Neural cell (in vitro differentiated cells): ENCODE data around the gene KRT2. TPM values are rescaled to one million over a fixed set of nuclear protein-coding genes. Genes with fewer than 3 reads are reported as not detected.

Experiments
- H2AFZ ChIP-seq: fragments of 200-600, 300-800 bp; sonication (generic), shearing (Covaris generic); 2 replicates; pipeline ENCODE4 v1.6.0; 2014; ENCODE audit warnings: low read depth, mild to moderate bottlenecking, antibody characterized with exemption, low read length, moderate library complexity
- H3F3A ChIP-seq: fragments of 200-600 bp; shearing (Covaris generic); 2 replicates; pipeline ENCODE4 v1.6.1; 2016; ENCODE audit warnings: mild to moderate bottlenecking, moderate library complexity, mixed read lengths, antibody characterized with exemption, low read length; ENCODE audit not compliant: insufficient read depth, poor library complexity, severe bottlenecking
- H3K27ac ChIP-seq: fragments of 200-600, 300-800 bp; sonication (generic), shearing (Covaris generic); 2 replicates; pipeline ENCODE4 v1.5.1; 2014; ENCODE audit warnings: mild to moderate bottlenecking, low read length, moderate library complexity
- H3K27me3 ChIP-seq: fragments of 300-800, 200-600 bp; sonication (generic), shearing (Covaris generic); 2 replicates; pipeline ENCODE4 v1.6.0; 2014; ENCODE audit warnings: mild to moderate bottlenecking, low read depth, low read length, moderate library complexity; ENCODE audit not compliant: insufficient read depth
- H3K36me3 ChIP-seq: fragments of 300-800, 200-600 bp; sonication (generic), shearing (Covaris generic); 2 replicates; pipeline ENCODE4 v1.5.1; 2014; ENCODE audit warnings: mild to moderate bottlenecking, antibody characterized with exemption, low read length, moderate library complexity; ENCODE audit not compliant: insufficient read depth
- H3K4me2 ChIP-seq: fragments of 300-800, 200-600 bp; sonication (generic), shearing (Covaris generic); 2 replicates; pipeline ENCODE4 v1.6.0; 2014; ENCODE audit warnings: mild to moderate bottlenecking, low read length
- H3K4me3 ChIP-seq: fragments of 300-800, 200-600 bp; sonication (generic), shearing (Covaris generic); 2 replicates; pipeline ENCODE4 v1.5.1; 2014; ENCODE audit warnings: mild to moderate bottlenecking, low read length, moderate library complexity
- H3K79me2 ChIP-seq: fragments of 200-600 bp; shearing (Covaris generic); replicated peaks from 2 replicates; pipeline ENCODE4 v1.6.0; 2014; ENCODE audit warnings: mild to moderate bottlenecking, low read length, moderate library complexity; ENCODE audit not compliant: insufficient read depth
- H3K9ac ChIP-seq: fragments of 300-800, 200-600 bp; sonication (generic), shearing (Covaris generic); 2 replicates; pipeline ENCODE4 v1.6.1; 2016; ENCODE audit warnings: mild to moderate bottlenecking, low read length, mixed read lengths
- H3K9me2 ChIP-seq: fragments of 200-600 bp; shearing (Covaris generic); 2 replicates; pipeline ENCODE4 v1.6.1; 2016; ENCODE audit warnings: mild to moderate bottlenecking, low read length, mixed read lengths; ENCODE audit not compliant: insufficient read depth
- H3K9me3 ChIP-seq: fragments of 200-600, 300-800 bp; sonication (generic), shearing (Covaris generic); 2 replicates; pipeline ENCODE4 v1.6.1; 2016; ENCODE audit warnings: mild to moderate bottlenecking, mixed run types, low read length, moderate library complexity, mixed read lengths
- H4K20me1 ChIP-seq: fragments of 200-600 bp; shearing (Covaris generic); 2 replicates; pipeline ENCODE4 v1.6.1; 2016; ENCODE audit warnings: mild to moderate bottlenecking, mixed run types; ENCODE audit not compliant: insufficient read depth
- CTCF ChIP-seq: fragments of 450-650 bp; IDR thresholded peaks from 2 replicates; pipeline ENCODE4 v1.5.1; 2014; ENCODE audit warnings: antibody characterized with exemption, mild to moderate bottlenecking, moderate library complexity; ENCODE audit not compliant: poor library complexity, severe bottlenecking
- EP300 ChIP-seq: fragments of 450-650 bp; conservative IDR thresholded peaks from 2 replicates; pipeline ENCODE4 v1.6.1; 2014; ENCODE audit warnings: antibody characterized with exemption, mild to moderate bottlenecking, moderate library complexity; ENCODE audit not compliant: poor library complexity, severe bottlenecking
- EZH2 ChIP-seq: fragments of 200-600, 300-800 bp; shearing (Covaris generic), sonication (generic); IDR thresholded peaks from 2 replicates; pipeline ENCODE4 v1.6.1; 2014; ENCODE audit warnings: antibody characterized with exemption, low read length, borderline replicate concordance, mild to moderate bottlenecking; ENCODE audit not compliant: insufficient read depth, poor library complexity, severe bottlenecking
- MXI1 ChIP-seq: fragments of 450-650 bp; conservative IDR thresholded peaks from 2 replicates; pipeline ENCODE4 v1.6.1; 2014; ENCODE audit warnings: antibody characterized with exemption, mild to moderate bottlenecking; ENCODE audit not compliant: poor library complexity, severe bottlenecking
- POLR2AphosphoS5 ChIP-seq: IDR thresholded peaks from 2 replicates; pipeline ENCODE4 v1.6.1; 2012
- RAD21 ChIP-seq: fragments of 450-650 bp; conservative IDR thresholded peaks from 2 replicates; pipeline ENCODE4 v1.6.1; 2014; ENCODE audit warnings: antibody characterized with exemption, mild to moderate bottlenecking, moderate library complexity
- REST ChIP-seq: IDR thresholded peaks from 2 replicates; pipeline ENCODE4 v1.6.1; 2012; ENCODE audit warnings: borderline replicate concordance
- SMC3 ChIP-seq: fragments of 450-650 bp; conservative IDR thresholded peaks from 2 replicates; pipeline ENCODE4 v1.6.1; 2014; ENCODE audit warnings: antibody characterized with exemption, mild to moderate bottlenecking, moderate library complexity; ENCODE audit not compliant: poor library complexity
- TAF1 ChIP-seq: IDR thresholded peaks from 2 replicates; pipeline ENCODE4 v1.6.1; 2012; ENCODE audit warnings: low read depth
- polyA plus RNA-seq: library from polyadenylated mRNA; depleted of rRNA; stranded (reverse); fragments of >200 nt; gene quantifications from 2 replicates; pipeline ENCODE4 v1.2.3, GENCODE V29; 2014

Gene KRT2
- polyA plus RNA-seq, 1 donor from 2014 or later: not detected

- TF ChIP-seq MXI1 (no peak), REST (no peak), EP300 (no peak), RAD21 (no peak), POLR2AphosphoS5 (no peak), EZH2 (no peak), SMC3 (no peak), TAF1 (no peak), CTCF (no peak)
- Histone ChIP-seq H3K36me3 (no peaks in the 10 kb centered on the region), H3F3A (no peaks in the 10 kb centered on the region), H3K79me2 (no peaks in the 10 kb centered on the region), H3K9ac (no peak overlapping the region), H3K27ac (no peak overlapping the region), H2AFZ (no peak overlapping the region), H3K4me3 (no peak overlapping the region), H3K27me3 (no peaks in the 10 kb centered on the region), H4K20me1 (no peaks in the 10 kb centered on the region), H3K4me2 (no peak overlapping the region), H3K9me2 (no peaks in the 10 kb centered on the region), H3K9me3 (no peaks in the 10 kb centered on the region)
These were observed 46.8 kb upstream of the KRT2 start for GRCh38 chr12:52698651-52699340.

- Histone ChIP-seq H3K9ac (no peak overlapping the region), H3K79me2 (no peaks in the 10 kb centered on the region), H3K27me3 (peaks cover under 1% of the 10 kb centered on the region), H3F3A (no peaks in the 10 kb centered on the region), H3K4me3 (no peak overlapping the region), H3K4me2 (no peak overlapping the region), H2AFZ (no peak overlapping the region), H3K9me3 (no peaks in the 10 kb centered on the region), H3K27ac (no peak overlapping the region), H3K36me3 (no peaks in the 10 kb centered on the region), H4K20me1 (no peaks in the 10 kb centered on the region), H3K9me2 (no peaks in the 10 kb centered on the region)
- TF ChIP-seq CTCF (no peak), POLR2AphosphoS5 (no peak), TAF1 (no peak), EZH2 (no peak), SMC3 (no peak), MXI1 (no peak), EP300 (no peak), REST (no peak), RAD21 (no peak)
These were observed 45.1 kb upstream of the KRT2 start for GRCh38 chr12:52697058-52697582.
